Thoracic aorta (tissue), 2 donors: ENCODE measurements around the gene STRIP2. TPM values are rescaled to one million over a fixed set of nuclear protein-coding genes. Genes with fewer than 3 reads are reported as not detected.

Experiments
- ATAC-seq: fragments of 150-250 bp; one replicate; pipeline ENCODE4 v1.8.0; 2017; ENCODE audit warnings: low read depth; ENCODE audit not compliant: insufficient number of reproducible peaks, low FRiP score
- DNase-seq: peaks from one replicate; pipeline ENCODE4 v3.0.0-alpha.2; 2020; ENCODE audit warnings: low spot score
- H3K27ac ChIP-seq, 2 donors: fragments of 200-600 bp; sonication (generic); 1 replicate in 1 of 2; 2 replicates in 1 of 2; pipeline ENCODE4 v1.5.1; 2016; ENCODE audit warnings: mild to moderate bottlenecking in 2 of 2, moderate library complexity in 2 of 2
- H3K27me3 ChIP-seq: fragments of 200-600 bp; sonication (generic); replicated peaks from 2 replicates; pipeline ENCODE4 v1.6.0; 2016; ENCODE audit warnings: mild to moderate bottlenecking; ENCODE audit not compliant: insufficient read depth
- H3K36me3 ChIP-seq: fragments of 200-600 bp; sonication (generic); one replicate; pipeline ENCODE4 v1.5.1; 2016
- H3K4me1 ChIP-seq, 2 donors: fragments of 200-600 bp; sonication (generic); 1 replicate in 1 of 2; 2 replicates in 1 of 2; pipeline versions ENCODE4 v1.5.1 to v1.6.0; 2016; ENCODE audit warnings: low read depth in 2 of 2, mild to moderate bottlenecking in 1 of 2; ENCODE audit not compliant: control insufficient read depth in 1 of 2
- H3K4me3 ChIP-seq: fragments of 200-600 bp; sonication (generic); 2 replicates; pipeline ENCODE4 v1.5.1; 2016; ENCODE audit warnings: mild to moderate bottlenecking
- H3K9me3 ChIP-seq: fragments of 200-600 bp; sonication (generic); 2 replicates; pipeline ENCODE4 v1.5.1; 2016
- total RNA-seq, 2 donors: library from RNA; depleted of rRNA; stranded (reverse); fragments of >200 nt; gene quantifications; one replicate each; pipeline versions ENCODE4 v1.1.0 to v1.2.3, GENCODE V29; 2016
- TF ChIP-seq, protein P1 (sequence below): fragments of 200-600 bp; sonication (generic); IDR thresholded peaks from one replicate; pipeline ENCODE4 v1.5.1; 2019; ENCODE audit warnings: antibody characterized with exemption

STRIP2 gene
- total RNA-seq, 2 donors from 2014 or later = 1.1 TPM; not detected in 1

DNA sequence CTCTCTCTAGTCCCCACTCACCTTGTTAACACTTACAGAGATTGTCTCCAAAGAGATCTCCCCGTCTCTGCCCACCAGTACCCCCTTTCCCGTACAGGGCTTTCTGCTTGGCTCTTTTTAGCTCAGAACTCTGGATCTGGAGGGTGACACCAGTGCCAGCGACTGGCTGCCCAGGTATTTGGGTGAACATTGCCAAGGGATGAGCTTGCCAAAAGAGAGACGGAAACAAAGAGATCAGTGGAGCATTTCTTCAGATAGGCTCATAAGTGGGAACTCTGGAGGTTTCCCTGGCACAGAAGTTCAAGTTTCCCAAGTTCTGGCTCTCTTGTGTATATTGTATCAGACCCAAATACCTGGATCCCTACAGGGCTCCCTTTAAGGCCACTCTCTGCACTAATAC is 30.0 kb downstream of the STRIP2 start:
- Histone ChIP-seq H3K27me3 (no peaks in the 10 kb centered on the region), H3K9me3 (no peaks in the 10 kb centered on the region), H3K4me1 (no peaks in the 10 kb centered on the region), H3K27ac (no peak overlapping the region), H3K36me3 (no peaks in the 10 kb centered on the region), H3K4me3 (no peak overlapping the region)
- ATAC-seq (no peak), DNase-seq (no peak)
- TF ChIP-seq, protein P1, sequence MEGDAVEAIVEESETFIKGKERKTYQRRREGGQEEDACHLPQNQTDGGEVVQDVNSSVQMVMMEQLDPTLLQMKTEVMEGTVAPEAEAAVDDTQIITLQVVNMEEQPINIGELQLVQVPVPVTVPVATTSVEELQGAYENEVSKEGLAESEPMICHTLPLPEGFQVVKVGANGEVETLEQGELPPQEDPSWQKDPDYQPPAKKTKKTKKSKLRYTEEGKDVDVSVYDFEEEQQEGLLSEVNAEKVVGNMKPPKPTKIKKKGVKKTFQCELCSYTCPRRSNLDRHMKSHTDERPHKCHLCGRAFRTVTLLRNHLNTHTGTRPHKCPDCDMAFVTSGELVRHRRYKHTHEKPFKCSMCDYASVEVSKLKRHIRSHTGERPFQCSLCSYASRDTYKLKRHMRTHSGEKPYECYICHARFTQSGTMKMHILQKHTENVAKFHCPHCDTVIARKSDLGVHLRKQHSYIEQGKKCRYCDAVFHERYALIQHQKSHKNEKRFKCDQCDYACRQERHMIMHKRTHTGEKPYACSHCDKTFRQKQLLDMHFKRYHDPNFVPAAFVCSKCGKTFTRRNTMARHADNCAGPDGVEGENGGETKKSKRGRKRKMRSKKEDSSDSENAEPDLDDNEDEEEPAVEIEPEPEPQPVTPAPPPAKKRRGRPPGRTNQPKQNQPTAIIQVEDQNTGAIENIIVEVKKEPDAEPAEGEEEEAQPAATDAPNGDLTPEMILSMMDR = no peak

DNA sequence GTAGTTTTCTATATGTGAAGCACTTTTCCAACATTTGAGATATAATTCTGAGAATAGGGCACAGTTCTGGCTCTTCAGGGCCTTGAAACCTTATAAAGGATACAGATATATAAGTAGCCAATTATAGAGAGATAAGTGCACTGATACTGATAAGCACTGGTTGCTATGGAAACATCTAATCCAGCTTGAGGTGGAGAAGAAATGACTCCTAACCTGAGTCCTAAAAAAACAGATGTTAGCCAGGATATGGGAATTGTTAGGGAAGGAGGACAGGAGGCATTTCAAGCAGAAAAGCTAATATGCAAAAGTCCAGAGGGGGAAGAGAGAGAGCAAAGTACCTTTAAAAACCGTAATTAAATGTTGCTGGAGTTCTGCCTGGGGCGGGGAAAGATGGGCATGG is 30.8 kb downstream of the STRIP2 start:
- Histone ChIP-seq H3K4me1 (no peaks in the 10 kb centered on the region), H3K9me3 (no peaks in the 10 kb centered on the region), H3K27me3 (no peaks in the 10 kb centered on the region), H3K27ac (no peak overlapping the region), H3K4me3 (no peak overlapping the region), H3K36me3 (no peaks in the 10 kb centered on the region)
- DNase-seq (no peak), ATAC-seq (no peak)
- TF ChIP-seq, protein P1 = no peak

DNA sequence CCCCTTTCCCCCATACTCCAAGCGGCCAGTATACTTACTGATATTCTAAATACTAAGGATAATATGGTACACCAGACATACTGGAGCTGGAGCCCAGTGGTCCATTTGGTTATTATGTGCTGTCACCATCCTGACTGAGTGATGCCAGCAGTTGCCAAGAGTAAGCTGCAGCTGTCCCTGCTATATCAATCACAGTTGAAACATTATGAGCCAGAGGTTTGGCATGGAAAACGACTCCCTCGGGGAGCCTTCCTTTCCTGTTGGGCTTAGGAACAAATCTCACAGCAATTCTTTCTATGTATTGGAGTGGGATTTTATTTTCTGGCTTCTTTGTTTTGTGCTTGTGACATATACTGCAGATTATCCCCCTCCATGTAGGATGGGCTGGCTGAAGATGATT is 32.6 kb downstream of the STRIP2 start:
- H3K27ac ChIP-seq = no peak overlapping the region
- H3K36me3 ChIP-seq = no peaks in the 10 kb centered on the region
- no peaks in the 10 kb centered on the region for H3K27me3 ChIP-seq
- H3K4me3 ChIP-seq = no peak overlapping the region
- DNase-seq = no peak
- H3K9me3 ChIP-seq = no peaks in the 10 kb centered on the region
- no peak for ATAC-seq
- TF ChIP-seq, protein P1 = no peak
- no peaks in the 10 kb centered on the region for H3K4me1 ChIP-seq

DNA sequence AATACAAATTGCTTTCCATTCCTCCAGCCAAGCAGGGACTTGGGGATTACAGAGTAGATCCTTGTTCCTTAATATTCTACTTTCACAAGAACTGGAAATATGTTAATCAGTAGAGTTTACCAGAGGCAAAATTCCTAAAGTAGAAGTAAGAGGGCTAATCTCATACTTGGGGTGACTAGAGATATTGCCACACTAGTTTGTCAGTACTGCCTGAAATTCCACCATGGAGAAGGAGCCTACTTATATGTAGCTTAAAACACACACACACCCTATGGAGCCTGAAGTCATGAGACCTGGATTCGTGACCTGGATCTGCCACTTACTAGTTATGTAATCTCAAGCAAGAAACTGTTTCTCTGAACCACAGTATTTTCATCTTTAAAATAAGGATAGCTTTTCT is 33.9 kb downstream of the STRIP2 start:
- no peak overlapping the region for H3K27ac ChIP-seq
- H3K4me3 ChIP-seq = no peak overlapping the region
- TF ChIP-seq, protein P1 = no peak
- H3K27me3 ChIP-seq = no peaks in the 10 kb centered on the region
- DNase-seq (no peak), ATAC-seq (no peak)
- no peaks in the 10 kb centered on the region for H3K4me1 ChIP-seq
- no peaks in the 10 kb centered on the region for H3K9me3 ChIP-seq
- H3K36me3 ChIP-seq = no peaks in the 10 kb centered on the region

DNA sequence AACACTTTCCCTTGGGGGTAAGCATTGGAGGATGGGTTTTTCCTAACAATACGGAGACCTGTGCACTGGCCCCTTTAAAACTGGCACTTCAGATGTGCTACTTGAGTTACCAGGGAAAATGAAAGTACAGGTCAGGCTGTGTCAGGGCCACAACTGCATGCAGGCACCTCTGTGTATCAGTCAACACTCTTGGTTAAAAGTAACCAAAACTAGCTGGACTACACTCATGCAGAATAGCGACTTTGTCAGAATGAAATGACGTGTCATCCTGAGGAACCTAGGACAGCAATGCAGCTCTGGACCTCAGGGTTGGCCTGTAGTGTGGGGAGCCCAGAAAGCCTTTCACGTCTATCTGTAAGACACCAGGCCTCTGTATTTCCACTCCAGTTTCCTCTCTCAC is 34.3 kb downstream of the STRIP2 start:
- H3K4me1 ChIP-seq = no peaks in the 10 kb centered on the region
- ATAC-seq (no peak), DNase-seq (no peak)
- no peaks in the 10 kb centered on the region for H3K9me3 ChIP-seq
- H3K36me3 ChIP-seq = no peaks in the 10 kb centered on the region
- no peak overlapping the region for H3K4me3 ChIP-seq
- TF ChIP-seq, protein P1 = no peak
- H3K27me3 ChIP-seq = no peaks in the 10 kb centered on the region
- no peak overlapping the region for H3K27ac ChIP-seq
